Esophagus muscularis mucosa (tissue), 3 donors: ENCODE data around the gene DDX49.

Source experiments
- CTCF ChIP-seq, 3 experiments: fragments of 200-600 bp in 2 of 3; fragments of 450-650 bp in 1 of 3; sonication (generic) in 2 of 3; IDR thresholded peaks; one replicate each; pipeline ENCODE4 v1.5.1; 2017 to 2019; ENCODE audit warnings: antibody characterized with exemption in 3 of 3, mild to moderate bottlenecking in 2 of 3, moderate library complexity in 1 of 3
- POLR2A ChIP-seq: fragments of 450-650 bp; IDR thresholded peaks from one replicate; pipeline ENCODE4 v1.6.1; 2017; ENCODE audit warnings: antibody characterized with exemption, moderate library complexity, mild to moderate bottlenecking, low read depth

- TF ChIP-seq CTCF (IDR thresholded peaks at IDR 0.05) (no peak), POLR2A (no peak)
Observed at GRCh38 chr19:18951721-18952281, 32.3 kb downstream of the DDX49 start.
